ENCODE results near the gene NAV2. TPM values are rescaled to one million over a fixed set of nuclear protein-coding genes. Genes with fewer than 3 reads are reported as not detected.

NAV2 gene
- polyA plus RNA-seq, 1 donor from 2014 or later, result 3.0 TPM

GRCh38 chr11:19819148-19819547, 106.5 kb downstream of the NAV2 start:
- Histone ChIP-seq H3K36me3 (ENCODE audit: insufficient read depth, low read length) (no peaks in the 10 kb centered on the region), H3K27me3 (ENCODE audit: insufficient read depth, low read depth, low read length) (no peaks in the 10 kb centered on the region), H3K27ac (ENCODE audit: low read length) (no peak overlapping the region), H3K9ac (ENCODE audit: low read length) (no peak overlapping the region), H2AFZ (ENCODE audit: low read depth, low read length) (no peak overlapping the region), H4K20me1 (ENCODE audit: insufficient read depth) (no peaks in the 10 kb centered on the region), H3F3A (ENCODE audit: insufficient read depth, low read length, poor library complexity, severe bottlenecking) (no peaks in the 10 kb centered on the region), H3K9me2 (ENCODE audit: insufficient read depth, low read length) (no peaks in the 10 kb centered on the region), H3K4me3 (ENCODE audit: low read length) (no peak overlapping the region), H3K9me3 (ENCODE audit: low read length) (no peaks in the 10 kb centered on the region), H3K79me2 (replicated peaks; ENCODE audit: insufficient read depth, low read length) (no peaks in the 10 kb centered on the region), H3K4me2 (ENCODE audit: low read length) (no peak overlapping the region)
- TF ChIP-seq MXI1 (conservative IDR thresholded peaks at IDR 0.05; ENCODE audit: poor library complexity, severe bottlenecking) (no peak), EZH2 (IDR thresholded peaks at IDR 0.05; ENCODE audit: borderline replicate concordance, insufficient read depth, low read length, poor library complexity, severe bottlenecking) (no peak)

GRCh38 chr11:19820100-19820499, 107.5 kb downstream of the NAV2 start:
- TF ChIP-seq REST (IDR thresholded peaks at IDR 0.05; ENCODE audit: borderline replicate concordance), result no peak
- TF ChIP-seq EP300 (conservative IDR thresholded peaks at IDR 0.05; ENCODE audit: poor library complexity, severe bottlenecking), result no peak
- TF ChIP-seq POLR2AphosphoS5 (IDR thresholded peaks at IDR 0.05), result no peak
- no peak for TF ChIP-seq SMC3 (conservative IDR thresholded peaks at IDR 0.05; ENCODE audit: poor library complexity)
- no peak for TF ChIP-seq MXI1 (conservative IDR thresholded peaks at IDR 0.05; ENCODE audit: poor library complexity, severe bottlenecking)
- TF ChIP-seq CTCF (IDR thresholded peaks at IDR 0.05; ENCODE audit: poor library complexity, severe bottlenecking), result no peak
- TF ChIP-seq RAD21 (conservative IDR thresholded peaks at IDR 0.05), result no peak
- no peak for TF ChIP-seq EZH2 (IDR thresholded peaks at IDR 0.05; ENCODE audit: borderline replicate concordance, insufficient read depth, low read length, poor library complexity, severe bottlenecking)
- no peak for TF ChIP-seq TAF1 (IDR thresholded peaks at IDR 0.05; ENCODE audit: low read depth)
- Histone ChIP-seq H2AFZ (ENCODE audit: low read depth, low read length) (no peak overlapping the region), H3K4me2 (ENCODE audit: low read length) (no peak overlapping the region), H3K9ac (ENCODE audit: low read length) (no peak overlapping the region), H3K4me3 (ENCODE audit: low read length) (no peak overlapping the region), H3K79me2 (replicated peaks; ENCODE audit: insufficient read depth, low read length) (no peaks in the 10 kb centered on the region), H3F3A (ENCODE audit: insufficient read depth, low read length, poor library complexity, severe bottlenecking) (no peaks in the 10 kb centered on the region), H3K9me2 (ENCODE audit: insufficient read depth, low read length) (no peaks in the 10 kb centered on the region), H3K27me3 (ENCODE audit: insufficient read depth, low read depth, low read length) (peaks cover 3% of the 10 kb centered on the region), H3K27ac (ENCODE audit: low read length) (no peak overlapping the region), H3K9me3 (ENCODE audit: low read length) (no peaks in the 10 kb centered on the region), H4K20me1 (ENCODE audit: insufficient read depth) (no peaks in the 10 kb centered on the region), H3K36me3 (ENCODE audit: insufficient read depth, low read length) (no peaks in the 10 kb centered on the region)

Measured in neural cell (in vitro differentiated cells).